ENCODE data around the gene PHF21B.

Gene PHF21B

DNA sequence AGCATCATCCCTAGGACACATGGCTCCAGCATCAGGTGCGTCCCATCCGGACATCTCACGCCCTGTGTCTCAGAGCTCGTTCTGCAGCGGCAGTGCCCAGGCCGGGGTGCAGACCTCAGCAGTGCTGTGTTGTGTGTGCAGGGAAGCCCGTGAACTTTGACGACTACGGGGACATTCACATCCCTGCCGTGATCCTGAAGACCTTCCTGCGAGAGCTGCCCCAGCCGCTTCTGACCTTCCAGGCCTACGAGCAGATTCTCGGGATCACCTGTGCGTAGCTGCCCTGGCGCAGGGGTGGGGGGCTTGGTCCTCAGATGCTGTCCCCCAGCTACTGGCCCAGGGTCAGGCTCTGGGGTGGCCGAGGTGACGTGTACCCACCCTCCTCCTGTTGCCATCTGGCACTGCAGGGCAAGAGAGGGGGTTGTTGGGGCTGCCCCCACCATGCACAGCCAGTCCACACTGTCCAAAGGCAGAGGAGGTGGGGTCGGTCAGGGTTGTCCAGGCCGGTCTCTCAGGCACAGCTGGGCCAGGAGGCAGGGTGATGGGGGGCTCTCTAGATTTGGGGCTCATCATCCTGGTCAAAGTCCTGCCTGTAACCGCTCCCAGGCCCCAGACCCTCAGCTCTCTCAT, 160.9 kb downstream of the PHF21B start:
- TF ChIP-seq CTCF (IDR thresholded peaks at IDR 0.05) = no peak

GRCh38 chr22:44848296-44848741, 161.5 kb downstream of the PHF21B start:
- Histone ChIP-seq H3K27me3 (peaks cover 0 to 6% of the 10 kb centered on the region in 2 donors), H3K4me1 (no peaks in the 10 kb centered on the region), H3K4me3 (no peak overlapping the region), H3K36me3 (peaks cover 0 to 14% (median 0%) of the 10 kb centered on the region in 3 donors), H3K27ac (no peak overlapping the region), H3K9me3 (peaks cover 0 to 15% (median 0%) of the 10 kb centered on the region in 3 donors)
- DNase-seq = no peak
- no peak for TF ChIP-seq CTCF (IDR thresholded peaks at IDR 0.05)
- intact Hi-C loops (cut with DNase I; ENCODE audit: low total_unique reads) = no loop called here

More for the DNA sequence above, 160.9 kb downstream of the PHF21B start:
- intact Hi-C loops (cut with DNase I; ENCODE audit: low total_unique reads) = no loop called here
- no peak overlapping the region for H3K27ac ChIP-seq
- no peak overlapping the region for H3K4me3 ChIP-seq
- peaks cover 0 to 14% (median 0%) of the 10 kb centered on the region in 3 donors for H3K9me3 ChIP-seq
- H3K4me1 ChIP-seq = no peaks in the 10 kb centered on the region
- H3K27me3 ChIP-seq = peaks cover 0 to 6% of the 10 kb centered on the region in 2 donors
- H3K36me3 ChIP-seq = peaks cover 0 to 14% (median 0%) of the 10 kb centered on the region in 3 donors
- no peak for DNase-seq

DNA sequence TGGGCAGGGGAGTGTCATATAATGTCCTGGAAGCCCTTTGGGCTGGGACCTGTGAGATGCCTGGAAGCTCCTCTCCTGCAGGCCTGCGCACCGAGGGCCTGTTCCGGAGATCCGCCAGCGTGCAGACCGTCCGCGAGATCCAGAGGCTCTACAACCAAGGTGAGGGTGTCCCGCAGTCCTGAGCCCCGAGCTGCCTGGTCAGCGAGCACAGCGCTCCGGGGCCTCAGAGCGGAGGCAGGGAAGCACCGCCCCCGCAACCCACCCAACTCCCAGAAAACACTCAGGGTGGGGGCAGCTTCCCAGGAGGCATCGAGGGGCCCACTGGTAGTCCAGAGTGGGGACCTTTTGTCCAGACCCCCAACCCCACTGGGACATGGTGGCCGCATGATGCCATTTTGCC, 161.9 kb downstream of the PHF21B start:
- Histone ChIP-seq H3K9me3 (peaks cover 0 to 15% (median 0%) of the 10 kb centered on the region in 3 donors), H3K27me3 (peaks cover 0 to 6% of the 10 kb centered on the region in 2 donors), H3K27ac (no peak overlapping the region), H3K4me1 (no peaks in the 10 kb centered on the region), H3K36me3 (peaks cover 0 to 14% (median 0%) of the 10 kb centered on the region in 3 donors), H3K4me3 (no peak overlapping the region)
- intact Hi-C loops (cut with DNase I; ENCODE audit: low total_unique reads) = no loop called here
- TF ChIP-seq CTCF (IDR thresholded peaks at IDR 0.05) = no peak
- DNase-seq = no peak

DNA sequence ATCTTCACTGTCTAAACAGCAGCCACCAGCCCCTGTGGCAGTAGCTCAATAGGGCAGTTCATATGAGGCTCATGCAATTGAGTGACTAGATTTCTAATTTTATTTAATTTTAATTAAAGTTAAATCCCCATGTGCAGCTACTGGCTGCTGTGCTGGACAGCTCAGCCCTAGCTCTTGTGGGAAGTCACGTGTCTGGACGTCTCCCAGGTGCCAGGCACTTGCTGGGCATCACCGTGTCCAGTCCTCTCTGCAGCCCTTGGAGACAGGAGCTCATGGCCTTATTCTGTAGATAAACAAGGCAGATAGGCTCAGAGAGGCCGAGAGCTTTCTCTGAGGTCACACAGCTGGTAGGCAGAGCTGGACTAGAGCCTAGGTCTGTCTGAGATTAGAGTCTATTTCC, 162.4 kb downstream of the PHF21B start:
- H3K36me3 ChIP-seq = peaks cover 0 to 14% (median 0%) of the 10 kb centered on the region in 3 donors
- intact Hi-C loops (cut with DNase I; ENCODE audit: low total_unique reads) = no loop called here
- H3K4me1 ChIP-seq = no peaks in the 10 kb centered on the region
- peaks cover 0 to 6% of the 10 kb centered on the region in 2 donors for H3K27me3 ChIP-seq
- no peak for DNase-seq
- no peak overlapping the region for H3K27ac ChIP-seq
- no peak for TF ChIP-seq CTCF (IDR thresholded peaks at IDR 0.05)
- H3K4me3 ChIP-seq = no peak overlapping the region
- peaks cover 0 to 15% (median 0%) of the 10 kb centered on the region in 3 donors for H3K9me3 ChIP-seq

DNA sequence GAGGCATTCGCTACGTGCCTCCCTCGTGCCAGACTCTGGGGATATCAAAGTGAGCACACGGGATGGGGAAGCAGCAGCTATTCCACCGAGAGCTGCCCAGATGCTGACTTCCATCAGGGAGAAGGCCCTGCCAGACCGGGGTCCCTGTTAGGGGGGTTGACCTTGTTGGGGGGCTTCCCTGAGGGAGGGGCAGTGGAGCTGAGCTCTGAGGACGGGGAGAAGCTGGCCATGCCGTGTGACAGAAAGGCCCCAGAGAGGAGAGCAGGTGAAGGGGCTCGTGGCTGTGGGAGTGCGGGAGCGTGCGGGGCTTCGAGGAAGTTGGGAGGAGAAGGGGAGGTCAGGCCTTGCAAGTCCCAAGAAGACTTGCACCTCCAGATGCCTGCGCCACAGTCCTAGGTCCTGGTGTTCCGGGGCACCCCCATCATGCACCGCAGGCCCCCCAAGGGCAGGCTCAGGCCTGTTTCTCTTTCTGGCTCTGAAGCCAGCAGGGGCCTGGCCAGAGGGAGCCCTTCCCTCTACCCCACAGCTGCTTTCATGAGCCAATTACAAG, 163.0 kb downstream of the PHF21B start:
- H3K36me3 ChIP-seq = peaks cover 0 to 14% (median 0%) of the 10 kb centered on the region in 3 donors
- no peak overlapping the region for H3K27ac ChIP-seq
- no peaks in the 10 kb centered on the region for H3K4me1 ChIP-seq
- intact Hi-C loops (cut with DNase I; ENCODE audit: low total_unique reads) = no loop called here
- H3K27me3 ChIP-seq = peaks cover 0 to 6% of the 10 kb centered on the region in 2 donors
- H3K9me3 ChIP-seq = peaks cover 0 to 15% (median 0%) of the 10 kb centered on the region in 3 donors
- no peak overlapping the region for H3K4me3 ChIP-seq
- DNase-seq = no peak
- no peak for TF ChIP-seq CTCF (IDR thresholded peaks at IDR 0.05)

Data from tibial artery (tissue), 4 donors.